Stimulated activated CD8-positive, alpha-beta memory T cell treated with anti-CD3 and anti-CD28 coated beads, Interleukin-2, amount 100 ng/mL, for 48 hours (primary cell): ENCODE measurements around the gene SCFD2.
"Not testable (repeated sequence)": the region's sequence is repeated elsewhere in the genome, so short reads cannot be mapped to it uniquely, and the experiment has no call there.

Experiments used
- DNase-seq, 2 donors: peaks; one replicate each; pipeline ENCODE4 v3.0.0-alpha.2; 2020; ENCODE audit warnings: low read depth in 2 of 2

Gene SCFD2

DNA sequence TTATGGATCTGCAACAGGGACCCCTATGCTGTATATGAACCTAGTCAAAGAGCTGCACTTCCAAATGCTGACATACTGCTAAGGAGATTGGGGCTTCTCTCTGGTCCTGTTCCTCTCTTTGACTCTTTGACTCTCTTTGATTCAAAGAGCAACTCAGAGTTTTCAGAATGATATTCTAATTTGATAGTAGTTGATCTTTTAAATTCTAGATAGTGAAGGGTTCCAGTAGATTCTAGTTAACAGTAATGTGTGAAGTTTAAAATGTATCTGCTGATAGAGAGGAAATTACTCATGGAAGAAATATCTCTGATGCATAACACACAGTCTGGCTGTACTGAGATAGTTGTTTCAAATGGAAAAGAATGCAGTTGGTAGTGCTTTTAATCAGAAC, 264.7 kb downstream of the SCFD2 start:
- no peak for DNase-seq

DNA sequence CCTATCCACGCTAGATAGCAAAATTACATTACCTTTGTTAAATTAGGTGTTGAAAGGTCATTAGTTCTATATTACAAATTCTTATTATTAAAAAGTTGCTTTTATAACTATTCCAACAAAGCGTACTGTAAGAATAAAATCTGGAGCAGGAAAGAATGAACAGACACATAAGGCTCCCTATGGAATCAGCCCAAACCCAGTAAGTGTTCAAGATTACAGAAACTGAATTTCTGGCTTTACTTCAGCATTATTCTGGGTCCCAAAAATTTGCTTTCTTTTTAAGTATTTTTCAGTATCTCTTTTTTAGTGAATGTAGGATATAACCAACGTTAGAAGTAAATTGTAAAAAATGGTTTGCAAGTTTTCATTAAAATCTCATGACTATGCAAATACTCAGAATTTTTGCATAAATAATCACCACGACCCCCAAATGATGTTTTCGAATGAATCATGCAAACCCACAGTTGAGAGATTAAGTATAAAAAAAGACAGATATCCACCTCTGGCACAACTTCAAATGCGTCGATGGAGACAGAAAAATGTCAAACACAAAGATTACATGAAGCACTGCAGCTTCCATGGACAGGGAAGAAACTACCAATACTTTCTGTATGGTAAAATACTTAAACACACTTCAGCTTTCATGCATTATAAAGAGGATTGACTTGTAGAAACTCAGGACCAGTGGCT, 265.2 kb downstream of the SCFD2 start:
- no peak for DNase-seq

DNA sequence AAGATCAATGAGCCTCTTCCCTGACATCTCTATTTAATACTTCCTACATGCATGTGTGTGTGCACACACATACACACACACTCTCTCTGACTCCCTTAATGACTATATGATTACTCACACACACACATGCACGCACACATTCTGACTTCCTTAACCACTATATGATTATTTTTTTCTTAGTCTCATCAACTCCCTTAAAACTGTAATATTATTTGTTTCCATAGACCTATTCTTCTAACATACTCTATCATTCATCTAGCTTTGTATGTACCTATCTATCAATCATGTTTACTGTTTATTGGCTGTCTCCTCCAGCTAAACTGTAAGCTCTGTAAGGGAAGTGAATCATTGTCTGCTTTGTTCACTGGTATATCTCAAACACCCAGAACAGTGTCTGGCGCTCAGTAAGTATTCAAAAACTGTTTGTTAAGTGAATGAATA, 267.2 kb downstream of the SCFD2 start:
- DNase-seq: no peak

DNA sequence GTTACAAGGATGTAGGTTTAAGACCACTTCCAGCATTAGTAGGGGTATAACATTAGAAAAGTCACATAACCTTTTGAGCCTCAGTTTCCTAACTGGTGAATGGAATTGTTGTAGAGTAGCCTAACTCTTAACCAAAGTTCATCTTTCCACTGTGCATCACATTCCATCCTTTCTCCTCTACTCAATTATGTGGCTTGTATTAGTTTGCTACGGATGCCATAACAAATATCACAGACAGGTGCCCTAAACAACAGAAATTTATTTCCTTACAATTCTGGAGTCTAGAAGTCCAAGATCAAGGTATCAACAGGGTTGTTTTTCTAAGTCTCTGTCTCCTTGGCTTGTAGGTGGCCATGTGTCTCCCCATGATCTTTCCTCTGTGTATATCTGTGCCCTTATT, 271.8 kb downstream of the SCFD2 start:
- no peak for DNase-seq

DNA sequence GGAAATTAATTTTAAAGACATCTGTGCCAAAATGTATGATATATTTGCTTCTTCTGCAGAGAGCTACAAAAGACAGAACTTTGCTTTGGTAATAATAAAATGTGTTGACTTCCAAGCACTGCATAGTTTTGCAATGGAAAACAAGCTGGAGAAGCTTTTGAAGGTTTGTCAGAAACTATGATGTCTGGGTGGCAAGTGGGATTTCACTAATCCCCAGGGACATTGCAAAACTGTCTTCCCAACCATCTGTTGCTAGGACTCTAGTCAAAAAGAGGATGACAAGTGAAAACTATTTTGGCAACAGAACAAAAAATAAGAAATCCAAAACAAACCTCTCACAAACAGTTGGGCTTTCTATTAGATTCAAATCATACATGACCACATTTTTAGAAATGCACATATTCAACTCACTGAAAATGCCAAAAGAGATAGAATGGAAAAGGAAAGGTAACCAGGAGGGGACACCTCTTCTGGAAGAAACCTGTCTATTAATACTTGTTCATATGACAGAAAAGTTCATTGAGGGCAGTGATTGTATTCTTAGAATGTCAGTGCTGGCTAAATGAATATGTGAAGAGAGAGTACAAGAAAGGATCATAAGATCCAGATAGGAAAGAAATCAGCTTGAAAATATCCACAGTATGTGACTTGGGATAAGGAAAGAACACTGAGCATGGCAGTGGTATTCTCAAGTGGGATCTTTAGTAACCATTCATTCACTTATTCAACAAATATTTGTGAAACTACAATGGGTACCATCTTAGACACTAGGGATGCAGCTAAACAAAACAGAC, 275.7 kb downstream of the SCFD2 start:
- DNase-seq: no peak

DNA sequence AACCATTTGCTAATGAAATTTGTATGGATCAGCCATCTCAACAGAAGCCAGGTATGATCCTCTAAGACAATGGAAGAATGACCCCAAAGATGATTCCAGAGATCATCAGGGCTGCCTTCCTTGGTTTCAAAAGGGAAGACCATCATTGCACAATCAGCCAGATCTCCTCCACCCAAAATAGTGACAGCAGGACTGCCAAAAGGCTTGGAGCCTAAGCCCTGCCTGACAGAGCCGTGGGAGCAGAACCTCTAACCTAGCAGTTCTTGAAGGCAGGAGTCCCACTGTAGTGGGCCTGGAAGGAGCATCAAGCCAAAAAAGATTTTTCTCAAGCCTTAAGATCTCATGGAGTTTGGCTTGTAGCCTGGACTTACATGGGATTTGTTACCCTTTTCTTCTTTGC, 277.7 kb downstream of the SCFD2 start:
- no peak for DNase-seq

DNA sequence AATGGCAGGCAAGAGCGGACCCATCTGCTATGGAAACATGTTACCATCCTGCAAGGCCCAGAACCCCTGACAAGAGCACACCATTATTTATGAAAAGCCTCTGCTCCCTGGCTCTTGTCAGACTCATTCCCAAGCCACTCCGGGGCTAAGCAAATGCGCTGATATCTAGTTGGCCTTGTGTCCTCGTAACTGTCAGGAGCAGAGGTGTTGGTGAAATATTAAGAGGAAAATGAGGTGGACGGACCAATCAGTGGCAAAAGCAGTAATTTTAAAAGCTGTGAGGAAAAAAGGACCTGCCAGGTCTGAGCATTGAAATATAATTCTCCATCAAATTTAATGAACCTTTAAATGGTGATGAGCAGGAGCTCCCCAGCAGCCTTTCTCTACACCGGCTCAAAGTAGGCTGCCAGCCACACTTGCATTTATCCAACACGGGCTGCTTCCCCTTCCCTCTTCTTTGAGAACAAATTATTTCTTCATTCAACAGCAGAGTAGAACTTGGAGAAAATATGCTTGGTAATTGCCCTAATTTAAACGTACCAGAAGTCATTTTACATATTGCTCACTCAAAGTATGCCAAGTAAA, 289.4 kb downstream of the SCFD2 start:
- no peak for DNase-seq

DNA sequence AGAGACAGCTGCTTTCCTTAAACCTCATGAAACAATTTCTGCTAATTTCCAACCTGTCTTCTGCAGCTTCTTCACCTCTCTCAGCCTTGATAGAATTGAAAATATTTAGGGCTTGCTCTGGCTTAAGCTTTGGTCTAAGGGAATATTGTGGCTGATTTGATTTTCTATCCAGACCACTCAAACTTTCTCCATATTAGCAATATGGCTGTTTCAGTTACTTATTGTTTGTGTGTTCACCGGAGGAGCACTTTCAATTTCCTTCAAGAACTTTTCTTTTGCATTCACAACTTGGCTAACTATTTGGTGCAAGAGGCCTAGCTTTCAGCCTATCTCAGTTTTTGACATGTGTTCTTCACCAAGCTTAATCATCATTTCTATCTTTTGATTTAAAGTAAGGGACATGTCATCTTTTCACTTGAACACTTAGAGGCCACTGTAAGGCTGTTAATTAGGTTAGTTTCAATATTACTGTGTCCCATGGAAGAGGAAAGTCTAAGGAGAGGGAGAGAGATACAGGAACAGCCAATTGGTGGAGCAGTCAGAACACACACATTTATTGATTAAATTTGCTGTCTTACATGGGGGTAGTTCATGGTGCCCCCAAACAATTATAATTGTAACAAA, 290.6 kb downstream of the SCFD2 start:
- no peak for DNase-seq

DNA sequence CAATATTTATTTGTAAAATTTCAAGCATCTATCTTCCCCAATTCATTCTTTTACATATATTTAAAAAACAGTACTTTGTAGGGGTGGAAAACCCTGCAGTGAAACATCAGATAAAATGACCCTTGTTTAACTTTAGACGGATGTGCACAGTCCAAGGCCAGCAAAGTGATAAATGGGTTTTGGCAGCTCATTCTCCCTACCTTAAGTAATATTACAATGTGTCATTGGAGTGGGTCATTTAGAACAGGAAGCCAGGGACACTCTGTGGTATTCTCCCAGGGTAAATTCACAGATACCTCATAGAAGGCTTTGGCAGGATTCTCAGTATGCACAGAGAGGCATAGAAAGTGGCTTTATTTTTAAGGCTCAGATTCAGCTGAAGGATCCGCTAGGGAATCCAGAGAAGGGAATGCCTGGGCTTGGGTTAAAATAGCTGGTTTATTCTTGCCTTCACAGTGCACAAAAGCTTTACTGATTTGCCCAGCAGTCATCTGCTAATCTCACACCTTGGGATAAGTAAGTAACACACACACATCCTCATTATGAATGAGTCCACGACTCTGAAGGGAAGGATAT, 297.0 kb downstream of the SCFD2 start:
- DNase-seq: no peak

DNA sequence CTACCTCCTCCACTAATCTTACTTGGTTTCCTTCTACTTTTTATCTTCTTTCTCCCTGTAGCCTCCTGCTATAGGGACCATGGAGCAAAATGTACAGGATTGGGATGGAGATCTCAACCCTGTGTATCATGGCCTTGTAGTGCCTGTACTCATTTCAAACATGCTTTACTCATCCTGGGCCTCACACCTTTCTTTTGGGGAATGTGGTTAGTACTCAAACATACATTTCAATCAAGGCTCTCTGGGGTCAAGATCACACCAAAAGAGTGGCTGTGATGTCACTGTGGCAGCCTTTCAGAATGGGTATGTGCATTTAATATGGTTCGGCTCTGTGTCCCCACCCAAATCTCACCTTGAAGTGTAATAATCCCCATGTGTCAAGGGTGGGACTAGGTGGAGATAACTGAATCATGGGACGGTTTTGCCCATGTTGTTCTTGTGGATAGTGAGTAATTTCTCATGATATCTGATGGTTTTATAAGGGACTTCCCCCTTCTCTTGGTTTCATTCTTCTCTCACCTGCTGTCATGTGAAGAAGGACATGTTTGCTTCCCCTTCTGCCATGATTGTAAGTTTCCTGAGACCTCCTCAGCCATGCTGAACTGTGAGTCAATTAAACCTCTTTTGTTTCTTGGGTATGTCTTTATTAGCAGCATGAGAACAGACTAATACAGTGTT, 298.6 kb downstream of the SCFD2 start:
- no peak for DNase-seq

DNA sequence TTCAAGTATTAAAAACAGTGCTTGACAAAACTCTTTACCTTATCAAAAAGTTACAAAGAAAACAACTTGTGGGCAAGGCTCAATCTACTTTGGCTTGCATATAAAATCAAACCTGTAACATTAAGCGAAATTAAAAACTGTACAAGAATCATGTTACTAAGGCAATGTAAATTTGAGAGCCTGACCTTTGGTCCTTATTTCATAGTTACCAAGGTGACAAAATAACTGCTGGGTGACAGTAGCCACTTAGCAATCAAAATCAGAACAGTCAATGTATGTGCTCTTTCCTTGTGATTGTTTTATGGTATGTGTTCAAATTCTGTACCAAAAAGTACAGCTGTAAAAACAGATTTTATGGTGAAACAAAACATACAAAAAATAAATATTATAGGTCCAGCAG, 299.7 kb downstream of the SCFD2 start:
- no peak for DNase-seq

DNA sequence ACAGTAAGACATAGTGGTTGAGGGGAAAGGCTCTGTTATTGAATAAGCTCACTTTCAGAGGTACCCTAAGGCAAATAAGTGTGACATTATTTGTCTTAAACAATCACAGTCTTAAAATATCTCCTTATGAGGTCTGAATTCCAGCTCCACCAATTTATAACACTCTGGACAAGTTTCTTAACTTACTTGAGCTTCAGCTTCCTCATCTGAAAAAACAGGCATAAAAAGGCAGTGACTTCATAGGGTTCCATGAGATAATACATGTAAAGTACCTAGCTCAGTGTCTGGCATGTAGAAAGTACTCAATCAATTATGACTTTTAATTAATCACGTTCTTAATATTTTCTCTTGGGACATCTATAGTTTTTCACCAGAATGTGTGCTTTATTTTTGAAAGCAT, 301.3 kb downstream of the SCFD2 start:
- no peak for DNase-seq

DNA sequence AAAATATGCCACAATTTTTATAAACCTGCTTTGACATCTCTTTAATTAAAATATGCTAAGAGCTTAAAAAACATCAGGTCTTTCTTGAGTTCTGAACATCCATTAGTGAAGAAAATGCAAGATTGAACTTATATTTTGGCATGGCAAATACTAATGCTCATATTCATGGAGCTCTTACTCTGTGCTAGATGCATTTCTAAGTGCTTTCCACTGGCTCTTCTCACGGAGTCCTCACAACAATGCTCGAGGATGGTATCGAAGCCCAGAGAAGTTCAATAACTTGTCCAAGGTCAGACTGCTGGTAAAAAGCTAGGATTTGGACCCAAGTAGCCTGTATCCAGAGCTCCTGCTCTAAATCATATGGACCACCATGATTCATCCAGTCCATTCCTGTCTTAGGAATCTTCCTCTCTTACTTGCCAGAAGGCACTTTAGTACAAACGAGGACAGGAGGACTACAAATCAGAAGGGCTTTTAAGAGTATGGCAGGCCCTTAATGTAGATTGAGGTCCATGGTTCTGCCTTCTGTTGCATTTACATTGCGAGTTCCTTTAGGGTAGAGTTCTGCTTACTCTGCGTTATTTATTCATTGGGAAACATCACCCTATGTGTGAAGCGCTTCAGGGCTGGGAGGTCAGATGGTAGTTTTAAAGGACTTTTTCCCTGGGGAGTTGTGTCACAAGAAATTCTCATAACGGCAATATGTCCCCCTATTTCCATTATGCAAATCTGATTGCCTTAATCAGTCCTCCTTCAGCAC, 304.6 kb downstream of the SCFD2 start:
- no peak for DNase-seq

DNA sequence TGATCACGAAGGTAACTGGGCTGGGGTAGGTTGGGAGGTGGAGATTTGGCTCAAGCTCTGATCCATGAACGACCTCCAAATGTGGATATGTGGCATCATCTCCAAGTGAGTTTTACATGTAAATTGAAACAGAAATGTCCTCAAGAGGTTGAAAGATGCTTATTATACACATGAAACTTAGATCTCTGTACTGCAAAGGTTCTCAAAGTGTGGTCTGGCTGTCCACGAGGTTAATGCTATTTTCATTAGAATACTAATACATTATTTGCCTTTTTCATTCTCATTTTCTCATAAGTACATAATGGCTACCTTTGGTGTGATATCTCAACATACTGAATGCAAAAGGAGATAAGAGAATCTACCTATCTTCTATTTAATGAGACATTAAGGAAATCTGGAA, 305.6 kb downstream of the SCFD2 start:
- DNase-seq: no peak

DNA sequence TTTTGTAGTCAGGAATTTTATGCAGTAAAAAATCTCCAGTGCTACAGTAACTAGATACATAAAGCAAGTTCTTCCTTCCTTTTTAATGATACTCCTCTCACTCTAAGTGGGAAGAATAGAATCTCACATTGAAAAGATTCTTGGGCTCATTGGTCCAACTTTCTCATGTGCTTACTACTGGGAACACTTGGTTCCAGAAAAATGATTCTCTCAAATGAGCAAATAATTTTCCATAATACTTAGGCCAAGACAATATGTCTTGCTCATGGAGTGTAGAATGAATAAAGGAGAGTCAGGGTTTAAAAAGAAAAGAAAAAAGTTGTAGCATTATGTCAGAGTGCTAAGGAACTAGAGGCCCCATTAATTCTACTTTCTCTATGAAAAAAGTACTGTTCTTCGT, 306.0 kb downstream of the SCFD2 start:
- no peak for DNase-seq

DNA sequence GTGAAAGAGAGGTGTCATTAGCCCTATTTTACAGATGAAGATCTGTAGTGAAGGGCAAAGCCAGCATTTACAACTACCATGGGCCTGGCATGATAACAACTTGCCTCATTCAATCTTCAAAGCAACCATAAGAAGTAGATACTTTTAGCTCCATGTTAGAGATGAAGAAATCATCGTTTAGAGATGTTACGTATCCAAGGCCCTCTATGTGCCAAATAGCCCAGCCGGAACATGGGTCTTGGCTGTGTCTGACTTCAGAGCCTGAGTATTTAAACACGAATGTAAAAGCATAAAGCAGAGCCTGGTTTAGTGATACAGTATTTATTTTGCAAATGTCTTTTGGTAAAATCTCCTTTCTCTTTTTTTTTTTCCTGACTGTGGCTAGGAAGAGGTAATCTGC, 306.6 kb downstream of the SCFD2 start:
- no peak for DNase-seq

DNA sequence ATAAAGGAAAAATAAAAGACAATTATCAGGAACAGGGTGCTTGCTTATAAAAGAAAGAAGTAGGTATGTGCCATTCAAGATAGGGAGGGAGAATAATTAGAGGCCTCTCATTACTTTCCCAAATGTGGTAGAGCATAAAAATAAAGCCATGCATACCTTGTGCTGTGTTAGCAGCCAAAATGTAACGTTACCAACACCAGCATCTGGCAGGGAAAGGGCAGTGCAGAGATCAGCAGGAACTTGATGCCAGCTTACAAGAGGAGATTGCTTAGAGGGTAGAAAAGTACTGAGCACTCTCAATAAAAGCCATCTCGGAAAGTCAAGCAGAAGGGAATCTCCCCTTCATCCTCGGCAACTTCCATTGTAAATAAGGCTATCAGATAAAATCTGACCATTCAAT, 308.2 kb downstream of the SCFD2 start:
- no peak for DNase-seq

DNA sequence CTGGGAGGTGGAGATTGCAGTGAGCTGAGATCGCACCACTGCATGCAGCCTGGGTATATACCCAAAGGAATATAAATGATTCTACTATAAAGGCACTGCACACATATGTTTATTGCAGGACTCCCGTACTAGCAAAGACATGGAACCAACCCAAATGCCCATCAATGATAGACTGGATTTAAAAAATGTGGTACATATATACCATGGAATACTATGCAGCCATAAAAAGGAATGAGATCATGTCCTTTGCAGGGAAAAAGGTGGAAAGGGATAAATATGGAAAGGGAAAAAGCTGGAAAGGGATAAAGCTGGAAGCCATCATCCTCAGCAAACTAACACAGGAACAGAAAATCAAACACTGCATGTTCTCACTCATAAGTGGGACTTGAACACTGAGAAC, 308.8 kb downstream of the SCFD2 start:
- DNase-seq: not testable (repeated sequence)

DNA sequence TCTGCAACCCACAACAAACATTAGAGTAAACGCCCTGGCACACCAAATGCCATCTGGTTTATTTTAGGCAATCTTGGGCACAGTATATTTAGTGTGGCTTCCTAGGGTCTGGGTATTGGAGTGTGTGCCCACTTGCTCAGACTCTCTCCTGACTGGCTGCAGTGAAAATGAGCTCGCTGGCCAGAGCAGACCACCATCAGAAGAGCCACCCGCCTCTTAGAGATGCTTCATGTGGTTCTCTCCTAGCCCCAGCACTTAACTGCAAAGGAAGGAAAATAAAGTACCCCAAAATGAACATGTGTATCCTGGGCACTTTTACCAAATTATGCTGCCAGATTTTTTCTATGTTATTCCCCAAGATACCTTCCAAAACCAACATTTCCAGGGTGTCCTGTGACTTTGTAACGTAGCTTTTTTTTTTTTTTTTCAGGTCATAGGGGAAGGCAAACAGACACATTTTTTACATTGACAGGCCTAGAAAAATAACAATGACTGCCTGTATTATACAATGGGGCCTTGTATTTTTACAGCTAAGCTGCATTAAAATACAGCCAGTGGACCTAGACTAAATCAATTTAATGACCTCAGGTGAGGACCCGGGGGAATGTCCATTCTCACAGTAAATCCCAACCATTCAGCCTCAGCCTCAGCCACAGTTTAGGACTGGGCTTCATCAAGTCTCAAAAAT, 310.0 kb downstream of the SCFD2 start:
- no peak for DNase-seq

DNA sequence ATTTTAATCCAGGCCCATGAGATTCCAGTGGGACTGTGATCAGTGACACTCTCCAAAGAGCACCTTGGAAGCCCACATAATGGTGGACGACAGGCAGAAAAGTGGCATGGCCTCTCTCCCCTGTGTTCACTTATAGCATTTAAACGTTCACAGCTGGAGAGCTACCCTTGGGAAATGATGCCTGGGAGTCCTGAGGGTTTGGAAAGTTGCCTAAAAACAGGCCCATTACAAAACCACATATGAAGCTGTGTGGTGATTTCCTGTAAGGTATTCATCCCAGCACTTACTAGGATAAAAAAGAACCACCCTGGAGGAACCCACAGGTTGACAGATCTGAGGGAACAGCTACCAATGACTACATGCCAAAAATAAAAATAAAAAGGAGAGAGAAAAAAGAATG, 310.6 kb downstream of the SCFD2 start:
- DNase-seq: no peak
